GM19238 (cell line): ENCODE data around the gene AHNAK2.

Source experiments
- DNase-seq: peaks from one replicate; pipeline ENCODE4 v3.0.0; 2011; ENCODE audit warnings: low spot score; ENCODE audit not compliant: insufficient read length

The AHNAK2 gene

DNA sequence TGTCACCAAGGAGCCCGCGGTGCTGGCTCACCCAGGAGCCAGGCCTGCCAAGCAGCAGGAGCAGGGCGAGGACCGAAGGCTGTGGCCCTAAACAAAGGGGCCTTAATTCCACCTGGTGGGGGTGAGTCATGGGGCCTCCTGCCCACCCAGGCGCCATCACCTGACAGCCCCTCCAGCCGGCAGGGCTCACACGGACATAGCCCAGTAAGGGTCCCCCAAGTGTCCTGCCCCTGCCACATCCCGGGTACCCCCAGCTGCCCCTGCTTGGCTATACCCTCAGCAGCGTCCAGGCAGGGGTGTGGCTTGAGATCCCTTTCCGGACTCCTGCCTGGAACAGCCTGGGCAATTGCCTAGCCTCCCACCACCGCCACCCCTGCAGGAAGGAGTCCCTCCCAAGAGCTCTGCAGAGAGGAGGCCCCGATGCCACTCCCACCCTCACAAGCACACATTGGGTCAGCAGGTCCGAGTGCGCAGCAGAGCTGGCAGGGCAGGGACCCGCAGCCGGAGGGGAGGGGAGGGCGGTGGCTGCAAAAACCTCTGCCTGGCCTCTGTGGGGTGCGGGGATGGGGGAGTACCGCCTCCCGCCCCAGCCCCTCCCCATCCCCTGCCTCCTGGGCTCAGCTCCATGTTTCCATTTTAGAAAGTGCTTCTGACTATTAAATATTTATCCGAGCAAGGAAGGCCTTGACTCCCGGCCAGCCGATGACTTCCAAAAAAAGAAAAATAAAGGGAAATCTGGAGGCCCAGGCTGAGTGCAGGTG, 4.6 kb downstream of the AHNAK2 start:
- no peak for DNase-seq

GRCh38 chr14:104973135-104973384, 5.1 kb downstream of the AHNAK2 start:
- no peak for DNase-seq

GRCh38 chr14:104972301-104973134, 5.7 kb downstream of the AHNAK2 start:
- DNase-seq: no peak

DNA sequence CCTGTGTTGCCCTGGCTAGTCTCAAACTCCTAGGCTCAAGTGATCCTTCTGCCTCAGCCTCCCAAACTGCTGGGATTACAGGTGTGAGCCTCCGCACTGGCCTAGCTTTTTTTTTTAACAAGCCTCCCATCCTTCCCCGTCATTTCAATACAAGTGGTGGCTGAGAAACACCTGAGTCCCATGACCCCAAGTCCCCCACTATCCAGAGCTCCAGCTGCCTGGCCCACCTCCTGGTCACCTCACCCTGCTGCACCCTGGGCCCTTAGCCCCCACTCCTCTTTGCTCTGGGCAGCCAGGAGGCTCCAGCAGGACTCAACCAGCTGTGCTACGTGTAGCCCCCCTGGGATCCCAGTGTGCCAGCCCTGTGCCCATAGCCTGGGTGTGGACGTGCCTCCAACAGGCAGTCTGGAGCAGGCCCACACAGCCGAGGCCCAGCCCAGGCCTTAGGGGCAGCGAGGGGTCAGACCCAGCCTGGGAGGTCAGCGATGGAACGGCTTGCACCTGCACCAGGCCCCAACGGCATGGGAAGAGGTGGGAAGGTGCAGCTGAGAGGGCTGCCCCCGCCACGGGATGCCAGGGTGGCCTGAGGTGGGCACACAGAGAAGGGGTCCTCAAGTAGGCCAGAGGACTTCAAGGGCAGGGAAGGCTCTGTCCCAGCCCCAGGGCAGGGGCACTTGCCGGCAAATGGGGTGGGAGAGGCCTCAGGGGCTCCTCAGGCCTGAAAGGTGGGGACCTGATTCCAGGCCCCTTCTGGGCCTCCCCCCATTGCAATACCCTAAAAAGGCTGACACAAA, 6.5 kb downstream of the AHNAK2 start:
- no peak for DNase-seq

- no peak for DNase-seq
Observed at GRCh38 chr14:104970231-104971068, 7.7 kb downstream of the AHNAK2 start.

DNA sequence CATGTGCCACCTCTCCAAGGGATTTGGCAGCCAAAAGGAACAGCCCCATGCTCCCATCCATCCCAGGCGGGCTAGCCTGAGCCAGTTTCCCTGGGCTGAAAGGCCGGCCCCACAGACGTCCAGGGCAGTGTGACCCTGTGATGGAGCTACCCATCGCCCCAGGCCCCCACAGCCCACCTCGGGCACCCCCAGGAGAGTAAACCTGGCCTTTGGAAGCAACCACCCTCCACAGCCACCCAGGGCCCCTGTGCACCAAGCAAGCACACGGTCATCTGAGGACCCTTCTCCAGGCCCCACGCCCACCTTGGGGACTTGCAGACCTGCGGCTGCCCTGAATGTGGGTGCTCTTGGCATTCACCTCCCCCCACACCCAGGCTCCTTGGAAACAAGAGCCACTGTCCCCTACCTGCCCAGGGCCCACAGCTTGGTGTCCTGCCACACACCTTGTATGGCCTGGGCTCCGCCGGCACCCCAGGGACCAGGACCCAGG, 8.4 kb downstream of the AHNAK2 start:
- no peak for DNase-seq

DNA sequence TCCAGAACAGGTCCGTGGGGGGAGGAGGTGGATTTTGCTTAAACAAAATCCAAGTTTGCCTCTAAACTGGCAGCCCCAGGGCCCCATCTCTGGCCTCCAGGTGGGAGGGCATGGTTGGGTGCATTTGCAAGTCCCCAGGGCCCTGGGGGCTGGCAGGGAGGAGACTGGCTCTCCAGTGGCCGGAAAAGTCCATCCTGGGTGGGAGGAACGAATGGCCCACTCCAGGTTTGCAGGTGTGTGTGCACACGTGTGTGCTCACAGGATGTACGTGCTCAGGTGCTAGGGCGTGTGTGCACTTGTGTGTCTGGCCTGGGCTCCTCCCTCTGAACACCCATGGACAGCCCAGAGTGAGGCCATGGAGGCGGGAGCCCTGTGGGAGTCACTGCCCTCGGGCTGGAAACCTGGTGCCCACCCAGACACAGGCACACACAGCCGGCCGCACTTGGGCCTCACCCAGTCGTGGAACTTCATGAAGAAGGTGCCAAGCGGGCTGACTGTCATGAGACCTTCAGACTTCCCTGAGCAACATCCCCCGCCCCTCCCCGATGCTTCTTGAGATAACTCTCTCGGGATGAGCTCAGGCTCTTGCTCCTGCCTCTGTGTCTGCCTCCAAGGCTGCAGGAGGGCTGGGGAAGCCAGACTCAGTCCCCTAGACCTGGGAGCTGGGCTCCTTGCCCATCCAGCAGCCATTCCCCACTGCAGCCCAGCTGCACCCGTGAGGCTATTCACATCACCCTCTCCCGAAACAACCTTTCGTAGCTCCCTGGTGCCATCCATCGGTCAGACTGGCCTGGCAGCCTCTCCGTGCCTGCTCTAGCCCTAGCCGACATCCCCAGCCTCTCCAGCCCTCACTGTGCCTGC, 9.4 kb downstream of the AHNAK2 start:
- no peak for DNase-seq

GRCh38 chr14:104968153-104968527, 10.0 kb downstream of the AHNAK2 start:
- no peak for DNase-seq

GRCh38 chr14:104967386-104968152, 10.6 kb downstream of the AHNAK2 start:
- no peak for DNase-seq

- DNase-seq: no peak
Observed at GRCh38 chr14:104966981-104967385, 11.2 kb downstream of the AHNAK2 start.

DNA sequence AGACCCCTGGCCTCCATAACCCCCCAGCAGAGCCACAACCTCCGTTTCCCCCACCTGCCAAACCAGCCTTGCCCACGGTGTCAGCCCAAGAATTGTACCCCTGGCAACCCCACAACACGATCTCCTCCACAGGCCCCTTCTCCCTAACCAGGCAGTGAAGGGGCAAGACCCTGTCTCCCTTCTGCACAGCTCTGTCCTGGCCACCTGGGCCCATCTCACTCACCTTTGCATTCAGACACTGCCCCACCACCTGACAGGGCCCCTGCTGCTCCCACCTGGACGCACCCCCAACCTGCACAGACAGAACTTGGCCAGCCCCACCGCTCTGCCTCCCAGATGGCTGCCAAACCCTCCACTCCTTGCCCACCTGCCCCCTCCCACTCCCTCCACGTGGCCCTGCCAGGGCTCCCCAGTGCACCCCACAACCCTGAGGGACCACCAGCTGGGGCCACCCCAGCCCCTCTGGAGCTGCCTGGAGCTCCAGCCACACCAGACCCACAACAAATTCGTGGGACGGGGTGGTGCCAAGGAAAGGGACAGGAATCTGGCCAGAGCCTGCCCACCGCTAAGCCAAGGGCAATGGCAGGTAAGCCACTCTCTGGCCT, 11.8 kb downstream of the AHNAK2 start:
- DNase-seq: no peak

- DNase-seq: no peak
Observed at GRCh38 chr14:104965561-104966231, 12.5 kb downstream of the AHNAK2 start.

DNA sequence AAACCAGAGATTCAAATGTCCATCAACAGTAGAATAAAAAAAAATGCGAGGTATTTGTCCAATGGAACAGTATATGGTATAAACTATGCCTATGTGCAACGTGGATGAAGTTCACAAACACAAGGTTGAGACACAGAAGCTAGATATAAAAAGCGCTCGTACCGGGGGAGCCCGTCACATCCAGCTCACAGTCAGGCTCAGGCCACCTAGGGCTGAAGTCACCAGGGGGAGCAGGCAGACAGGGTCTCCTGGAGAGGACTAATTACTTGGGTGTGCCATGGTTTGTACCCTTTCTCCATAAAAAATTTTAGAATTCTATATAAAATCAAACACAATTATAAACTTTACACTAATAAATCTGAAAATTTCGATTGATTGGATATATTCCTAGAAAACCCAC, 13.6 kb downstream of the AHNAK2 start:
- DNase-seq: no peak

DNA sequence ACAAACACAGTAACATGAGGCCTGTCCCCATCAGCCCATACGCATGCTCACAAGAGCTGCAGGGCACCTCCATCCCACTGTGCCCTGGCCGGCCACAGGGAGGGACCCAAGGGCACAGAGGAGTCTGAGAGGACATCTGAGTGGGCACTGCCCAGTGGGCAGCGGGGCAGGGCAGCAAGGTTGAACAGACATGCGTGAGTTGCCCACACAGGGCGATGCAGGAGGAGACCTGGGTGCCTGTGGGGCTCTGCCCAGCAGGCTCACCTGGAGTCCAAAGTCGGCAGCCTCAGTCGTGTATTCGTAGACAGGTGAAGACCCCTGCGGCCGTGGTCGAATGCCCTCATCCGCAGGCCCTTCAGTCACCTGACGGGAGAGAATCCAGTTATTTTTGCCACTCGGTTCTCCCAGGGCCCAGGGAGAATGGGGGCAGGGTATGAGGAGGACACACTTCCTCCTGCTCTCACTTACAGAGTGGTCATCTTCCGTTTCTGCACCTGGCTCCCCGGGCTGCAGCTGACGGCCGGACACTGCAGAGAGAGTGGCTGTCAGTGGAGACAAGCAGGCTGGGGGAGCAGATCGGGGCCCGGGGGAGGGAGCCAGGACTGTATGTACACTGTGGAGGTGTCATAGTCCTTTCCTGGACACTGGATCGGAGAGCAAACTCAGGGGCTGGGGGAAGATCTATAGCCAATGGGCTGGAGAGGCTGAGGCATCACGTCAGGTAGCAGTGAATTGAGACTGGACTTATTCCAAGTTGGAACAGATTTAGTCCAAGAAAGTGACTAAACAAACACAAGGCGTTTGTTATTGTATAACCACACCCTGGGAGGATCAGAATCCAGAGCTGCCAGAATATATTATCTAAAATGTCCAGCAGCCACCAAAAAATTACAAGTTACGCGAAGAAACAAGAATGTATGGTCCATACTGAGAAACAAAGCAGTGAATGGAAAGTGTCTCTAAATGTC, 20.7 kb downstream of the AHNAK2 start:
- no peak for DNase-seq

GRCh38 chr14:104956290-104956890, 21.8 kb downstream of the AHNAK2 start:
- DNase-seq: no peak

DNA sequence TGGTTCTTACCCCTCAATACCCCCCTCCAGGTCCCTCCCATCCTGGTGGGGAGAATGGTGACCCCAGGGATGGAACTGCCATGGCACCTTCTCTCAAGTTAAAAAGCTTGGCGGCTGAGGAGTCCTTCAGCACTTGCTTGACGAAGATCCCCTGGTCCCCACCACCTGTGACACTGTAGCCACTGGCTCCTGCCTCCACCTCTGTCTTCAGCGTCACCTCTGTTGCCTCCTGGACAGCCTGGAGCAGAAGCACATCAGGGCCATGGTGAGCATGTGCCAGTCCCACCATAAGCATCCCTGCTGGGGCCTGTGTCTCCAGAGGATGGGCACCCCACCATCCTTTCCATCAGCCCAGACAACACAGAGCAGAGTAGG, 22.8 kb downstream of the AHNAK2 start:
- no peak for DNase-seq
